ENCODE measurements around the gene GFER. TPM values are rescaled to one million over a fixed set of nuclear protein-coding genes. Genes with fewer than 3 reads are reported as not detected.

GFER gene
- total and polyA plus RNA-seq, 2 experiments from 2014 or later = 16.4 to 31.0 TPM

- TF ChIP-seq EZH2 (IDR thresholded peaks at IDR 0.05; ENCODE audit: insufficient read depth, poor library complexity, severe bottlenecking) (no peak), EZH2phosphoT487 (IDR thresholded peaks at IDR 0.05; ENCODE audit: insufficient read depth, low read depth) (no peak)
- no peaks in the 10 kb centered on the region for H3K79me2 ChIP-seq (ENCODE audit: insufficient read depth)
- 91 to 95% methylated on average over 12 to 14 of the region's 14 CpGs for WGBS, 2 experiments (ENCODE audit: low coverage in 1 of 2, low lambda C conversion rate in 2 of 2, missing lambda C conversion rate in 2 of 2)
- H4K20me1 ChIP-seq (ENCODE audit: insufficient read depth) = no peaks in the 10 kb centered on the region
- H3K4me1 ChIP-seq (ENCODE audit: insufficient read depth) = no peaks in the 10 kb centered on the region
- H3K36me3 ChIP-seq (ENCODE audit: low read depth) = no peaks in the 10 kb centered on the region
- no peak for DNase-seq
- in situ Hi-C loops (cut with MboI) = loop anchor here (10.0 kb wide), 1 partner anchor 120 kb away; the partner anchor contains the start of gene RAB26
- H3K9ac ChIP-seq = no peak overlapping the region
- H3F3A ChIP-seq (ENCODE audit: insufficient read depth) = no peaks in the 10 kb centered on the region
- no peak overlapping the region for H3K4me3 ChIP-seq
- no peaks in the 10 kb centered on the region for H3K9me2 ChIP-seq (ENCODE audit: insufficient read depth)
- no peaks in the 10 kb centered on the region; the same call in 1 of the 2 replicates for H3K27me3 ChIP-seq (replicated peaks; ENCODE audit: insufficient read depth)
- H2AFZ ChIP-seq = no peak overlapping the region
- no peak overlapping the region for H3K27ac ChIP-seq
- no peaks in the 10 kb centered on the region for H3K9me3 ChIP-seq (ENCODE audit: low read depth)
- no peak overlapping the region for H3K4me2 ChIP-seq (ENCODE audit: unreplicated experiment)
These were observed 41.3 kb downstream of the GFER start for GRCh38 chr16:2025251-2025650.

- WGBS, 2 experiments (ENCODE audit: low coverage in 1 of 2, low lambda C conversion rate in 2 of 2, missing lambda C conversion rate in 2 of 2) = 92 to 94% methylated on average over 16 of the region's 16 CpGs
- Histone ChIP-seq H3K27ac (no peak overlapping the region), H3K79me2 (ENCODE audit: insufficient read depth) (no peaks in the 10 kb centered on the region), H3K9me3 (ENCODE audit: low read depth) (no peaks in the 10 kb centered on the region), H4K20me1 (ENCODE audit: insufficient read depth) (no peaks in the 10 kb centered on the region), H3K27me3 (replicated peaks; ENCODE audit: insufficient read depth) (no peaks in the 10 kb centered on the region; the same call in 1 of the 2 replicates), H3F3A (ENCODE audit: insufficient read depth) (no peaks in the 10 kb centered on the region), H2AFZ (no peak overlapping the region), H3K4me3 (no peak overlapping the region), H3K9me2 (ENCODE audit: insufficient read depth) (no peaks in the 10 kb centered on the region), H3K4me1 (ENCODE audit: insufficient read depth) (no peaks in the 10 kb centered on the region), H3K36me3 (ENCODE audit: low read depth) (no peaks in the 10 kb centered on the region), H3K9ac (no peak overlapping the region), H3K4me2 (ENCODE audit: unreplicated experiment) (no peak overlapping the region)
- in situ Hi-C loops (cut with MboI) = loop anchor here (10.0 kb wide), 1 partner anchor 119 kb away; the partner anchor contains the start of gene RAB26
- TF ChIP-seq EZH2 (IDR thresholded peaks at IDR 0.05; ENCODE audit: insufficient read depth, poor library complexity, severe bottlenecking) = no peak
- TF ChIP-seq EZH2phosphoT487 (IDR thresholded peaks at IDR 0.05; ENCODE audit: insufficient read depth, low read depth) = no peak
- DNase-seq = no peak
These were observed 42.0 kb downstream of the GFER start for GRCh38 chr16:2025878-2026460.

- TF ChIP-seq EZH2phosphoT487 (IDR thresholded peaks at IDR 0.05; ENCODE audit: insufficient read depth, low read depth) = no peak
- no peak for TF ChIP-seq EZH2 (IDR thresholded peaks at IDR 0.05; ENCODE audit: insufficient read depth, poor library complexity, severe bottlenecking)
- in situ Hi-C loops (cut with MboI) = loop anchor here (10.0 kb wide), 1 partner anchor 118 kb away; the partner anchor contains the start of gene RAB26
- no peaks in the 10 kb centered on the region for H3K79me2 ChIP-seq (ENCODE audit: insufficient read depth)
- DNase-seq = peak; percentile 53
- H3K36me3 ChIP-seq (ENCODE audit: low read depth) = no peaks in the 10 kb centered on the region
- no peaks in the 10 kb centered on the region for H4K20me1 ChIP-seq (ENCODE audit: insufficient read depth)
- peak within 1 kb of the TSS; percentile 73 for H3K4me3 ChIP-seq
- H3K4me1 ChIP-seq (ENCODE audit: insufficient read depth) = no peaks in the 10 kb centered on the region
- no peak within 1 kb of the TSS for H3K27ac ChIP-seq
- H3K9ac ChIP-seq = peak within 1 kb of the TSS; percentile 46
- H3F3A ChIP-seq (ENCODE audit: insufficient read depth) = no peaks in the 10 kb centered on the region
- H3K9me3 ChIP-seq (ENCODE audit: low read depth) = no peaks in the 10 kb centered on the region
- H2AFZ ChIP-seq = peak within 1 kb of the TSS; percentile 61
- no peaks in the 10 kb centered on the region for H3K27me3 ChIP-seq (replicated peaks; ENCODE audit: insufficient read depth)
- H3K9me2 ChIP-seq (ENCODE audit: insufficient read depth) = no peaks in the 10 kb centered on the region
- WGBS, 2 experiments (ENCODE audit: low coverage in 1 of 2, low lambda C conversion rate in 2 of 2, missing lambda C conversion rate in 2 of 2) = 9 to 50% methylated on average over 11 to 49 of the region's 59 CpGs
- peak within 1 kb of the TSS; percentile 77 for H3K4me2 ChIP-seq (ENCODE audit: unreplicated experiment)
These were observed 42.5 kb downstream of the GFER start, which contains the start of gene NHERF2 for GRCh38 chr16:2026461-2027023. TSS of gene NHERF2 (plus strand) at chr16:2026902. CDS start at chr16:2027006, 104 bp downstream.

- Histone ChIP-seq H3K9me3 (ENCODE audit: low read depth) (no peaks in the 10 kb centered on the region), H3K4me1 (ENCODE audit: insufficient read depth) (no peaks in the 10 kb centered on the region), H4K20me1 (ENCODE audit: insufficient read depth) (no peaks in the 10 kb centered on the region), H3K4me3 (peak overlapping the region; percentile 73), H3K27ac (no peak overlapping the region), H3K79me2 (ENCODE audit: insufficient read depth) (no peaks in the 10 kb centered on the region), H3F3A (ENCODE audit: insufficient read depth) (no peaks in the 10 kb centered on the region), H2AFZ (peak overlapping the region; percentile 61), H3K9ac (peak overlapping the region; percentile 46), H3K4me2 (ENCODE audit: unreplicated experiment) (peak overlapping the region; percentile 77), H3K9me2 (ENCODE audit: insufficient read depth) (no peaks in the 10 kb centered on the region), H3K27me3 (replicated peaks; ENCODE audit: insufficient read depth) (no peaks in the 10 kb centered on the region), H3K36me3 (ENCODE audit: low read depth) (no peaks in the 10 kb centered on the region)
- WGBS, 2 experiments (ENCODE audit: low coverage in 1 of 2, low lambda C conversion rate in 2 of 2, missing lambda C conversion rate in 2 of 2) = 8 to 11% methylated on average over 28 to 41 of the region's 76 CpGs
- TF ChIP-seq EZH2 (IDR thresholded peaks at IDR 0.05; ENCODE audit: insufficient read depth, poor library complexity, severe bottlenecking) (no peak), EZH2phosphoT487 (IDR thresholded peaks at IDR 0.05; ENCODE audit: insufficient read depth, low read depth) (no peak)
- in situ Hi-C loops (cut with MboI) = loop anchor here (10.0 kb wide), 1 partner anchor 117 kb away; the partner anchor contains the start of gene RAB26
- peak; percentile 72 for DNase-seq
These were observed 43.3 kb downstream of the GFER start for GRCh38 chr16:2027024-2028010.
